K562 (cell line): ENCODE results near the gene ARHGAP26. TPM values are rescaled to one million over a fixed set of nuclear protein-coding genes. Genes with fewer than 3 reads are reported as not detected.
A peak's percentile ranks its signal among the peaks of the same experiment; 100 is the strongest.

Experiments
- CTBP1 ChIP-seq: fragments of 450-650 bp; IDR thresholded peaks from 2 replicates; pipeline ENCODE4 v1.6.1; 2016; ENCODE audit warnings: borderline replicate concordance
- GTF2A2 ChIP-seq: IDR thresholded peaks from 2 replicates; pipeline ENCODE4 v1.6.1; 2016; ENCODE audit warnings: mild to moderate bottlenecking, missing genetic modification characterization, missing compliant biosample characterization
- HNRNPUL1 ChIP-seq: fragments of 200-400 bp; formaldehyde crosslinking; IDR thresholded peaks from 2 replicates; pipeline ENCODE4 v1.6.1; 2017; ENCODE audit warnings: low read length
- L3MBTL2 ChIP-seq: fragments of 450-650 bp; IDR thresholded peaks from 2 replicates; pipeline ENCODE4 v1.6.1; 2016; ENCODE audit warnings: mild to moderate bottlenecking, moderate library complexity
- LCOR ChIP-seq: sonication (generic); formaldehyde crosslinking; IDR thresholded peaks from 2 replicates; pipeline ENCODE4 v1.8.0; 2022; ENCODE audit warnings: mild to moderate bottlenecking, missing genetic modification reagents
- MAFG ChIP-seq: fragments of 450-650 bp; conservative IDR thresholded peaks from 2 replicates; pipeline ENCODE4 v1.6.1; 2016; ENCODE audit warnings: missing genetic modification characterization, missing compliant biosample characterization
- MXI1 ChIP-seq: IDR thresholded peaks from 2 replicates; pipeline ENCODE4 v1.6.1; 2011; ENCODE audit warnings: low read depth, mild to moderate bottlenecking, improper control_type of control experiment, low read length
- PYGO2 ChIP-seq: fragments of 450-650 bp; IDR thresholded peaks from 2 replicates; pipeline ENCODE4 v1.6.1; 2016; ENCODE audit warnings: mild to moderate bottlenecking, missing genetic modification characterization, moderate library complexity, missing compliant biosample characterization
- ZFP36 ChIP-seq: fragments of 150-350 bp; IDR thresholded peaks from 2 replicates; pipeline ENCODE4 v1.6.1; 2018; ENCODE audit warnings: low read length, low read depth; ENCODE audit not compliant: partially characterized antibody
- polyA plus RNA-seq, 8 experiments: library from polyadenylated mRNA; depleted of rRNA in 4 of 8; stranded (reverse) in 5 of 8; unstranded in 3 of 8; fragments of >200 nt; fragmentation: Nextera tagmentation in 2 of 8; fragmentation: Illumina TruSeq in 1 of 8; extraction: Ambion mirVana in 2 of 8; extraction: Trizol in 1 of 8; gene quantifications; 2 replicates each; pipeline versions ENCODE4 v1.2.1 to v1.2.3, GENCODE V29; 2011 to 2014; ENCODE audit warnings: inconsistent platforms in 1 of 8, missing spikeins in 1 of 8
- total RNA-seq, 7 experiments: library from RNA; depleted of rRNA in 6 of 7; stranded (reverse); fragments of >200 nt in 6 of 7; fragmentation: Illumina TruSeq in 2 of 7; extraction: Trizol in 2 of 7; gene quantifications; 2 replicates each; pipeline versions ENCODE4 v1.2.1 to v1.2.3, GENCODE V29; 2011 to 2021; ENCODE audit warnings: low replicate concordance in 1 of 7
- TF ChIP-seq, protein P1 (sequence below), 3 experiments: fragments of 200-800 bp in 1 of 3; fragments of 250-450 bp in 1 of 3; fragments of 450-650 bp in 1 of 3; sonication (Bioruptor Pico) in 1 of 3; sonication (Bioruptor generic) in 1 of 3; formaldehyde crosslinking in 1 of 3; IDR thresholded peaks; 2 replicates each; pipeline versions ENCODE4 v1.6.1 to v1.8.0; 2016 to 2022; ENCODE audit warnings: mild to moderate bottlenecking in 2 of 3, missing genetic modification characterization in 2 of 3, missing compliant biosample characterization in 1 of 3, moderate library complexity in 1 of 3
- TF ChIP-seq, protein P2 (sequence below): fragments of 250-450 bp; sonication (Bioruptor Pico); IDR thresholded peaks from 2 replicates; pipeline ENCODE4 v1.5.0; 2022; ENCODE audit warnings: mild to moderate bottlenecking
- TF ChIP-seq, protein P3 (sequence below), 2 experiments: fragments of 450-650 bp in 1 of 2; sonication (generic) in 1 of 2; formaldehyde crosslinking in 1 of 2; IDR thresholded peaks in 1 of 2; conservative IDR thresholded peaks in 1 of 2; 2 replicates each; pipeline versions ENCODE4 v1.6.1 to v1.8.1; 2016 to 2023; ENCODE audit warnings: mild to moderate bottlenecking in 2 of 2, moderate library complexity in 2 of 2, inconsistent platforms in 1 of 2, missing genetic modification reagents in 1 of 2

Gene ARHGAP26
- total and polyA plus RNA-seq, 9 of the 15 experiments (the other 6 are each of a cell fraction or from before 2014, with no cell fraction given), result 0.13 to 1.1 (median 0.55) TPM

DNA sequence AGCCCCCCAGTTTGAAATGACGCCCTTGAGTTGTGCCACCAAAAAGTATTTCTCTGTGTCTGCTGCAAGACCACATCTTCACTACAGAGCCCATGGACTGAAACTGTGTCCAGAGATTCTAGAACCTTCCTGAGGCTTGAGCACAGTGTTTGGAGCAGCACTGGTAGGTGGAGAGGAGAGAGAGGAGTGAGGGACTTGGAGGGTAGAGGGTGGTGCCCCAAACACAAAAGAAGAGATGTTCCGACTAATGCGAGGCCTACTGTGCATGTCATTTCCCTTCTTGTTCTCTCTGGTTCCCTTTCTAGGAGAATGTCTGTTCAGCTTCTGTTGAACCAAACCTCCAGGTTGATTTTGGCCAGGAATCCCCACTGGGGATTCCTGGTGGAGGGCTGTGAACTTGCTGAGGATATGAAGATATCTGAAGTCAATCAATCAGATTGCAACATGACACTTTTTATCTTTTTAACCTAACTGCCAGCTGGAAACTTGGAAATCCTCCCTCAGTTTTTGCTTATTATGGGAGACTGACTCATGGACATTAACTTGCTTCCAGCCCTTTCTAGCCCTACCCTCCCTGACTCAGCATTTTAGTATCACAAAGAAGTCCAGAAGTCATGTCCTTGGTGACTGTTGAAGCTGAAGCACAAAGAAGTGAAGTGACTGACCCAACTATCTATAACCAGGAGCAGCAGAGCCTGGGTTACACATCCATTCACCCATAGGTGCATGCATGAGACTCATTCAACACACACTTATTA, 478.8 kb downstream of the ARHGAP26 start (continued):
- TF ChIP-seq, protein P1, sequence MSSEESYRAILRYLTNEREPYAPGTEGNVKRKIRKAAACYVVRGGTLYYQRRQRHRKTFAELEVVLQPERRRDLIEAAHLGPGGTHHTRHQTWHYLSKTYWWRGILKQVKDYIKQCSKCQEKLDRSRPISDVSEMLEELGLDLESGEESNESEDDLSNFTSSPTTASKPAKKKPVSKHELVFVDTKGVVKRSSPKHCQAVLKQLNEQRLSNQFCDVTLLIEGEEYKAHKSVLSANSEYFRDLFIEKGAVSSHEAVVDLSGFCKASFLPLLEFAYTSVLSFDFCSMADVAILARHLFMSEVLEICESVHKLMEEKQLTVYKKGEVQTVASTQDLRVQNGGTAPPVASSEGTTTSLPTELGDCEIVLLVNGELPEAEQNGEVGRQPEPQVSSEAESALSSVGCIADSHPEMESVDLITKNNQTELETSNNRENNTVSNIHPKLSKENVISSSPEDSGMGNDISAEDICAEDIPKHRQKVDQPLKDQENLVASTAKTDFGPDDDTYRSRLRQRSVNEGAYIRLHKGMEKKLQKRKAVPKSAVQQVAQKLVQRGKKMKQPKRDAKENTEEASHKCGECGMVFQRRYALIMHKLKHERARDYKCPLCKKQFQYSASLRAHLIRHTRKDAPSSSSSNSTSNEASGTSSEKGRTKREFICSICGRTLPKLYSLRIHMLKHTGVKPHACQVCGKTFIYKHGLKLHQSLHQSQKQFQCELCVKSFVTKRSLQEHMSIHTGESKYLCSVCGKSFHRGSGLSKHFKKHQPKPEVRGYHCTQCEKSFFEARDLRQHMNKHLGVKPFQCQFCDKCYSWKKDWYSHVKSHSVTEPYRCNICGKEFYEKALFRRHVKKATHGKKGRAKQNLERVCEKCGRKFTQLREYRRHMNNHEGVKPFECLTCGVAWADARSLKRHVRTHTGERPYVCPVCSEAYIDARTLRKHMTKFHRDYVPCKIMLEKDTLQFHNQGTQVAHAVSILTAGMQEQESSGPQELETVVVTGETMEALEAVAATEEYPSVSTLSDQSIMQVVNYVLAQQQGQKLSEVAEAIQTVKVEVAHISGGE (CRISPR knock-in tag; IDR thresholded peaks at IDR 0.05), result peak in 1 of 3 experiments; percentile 67; a peak in 2 of 6 replicates
- TF ChIP-seq ZFP36 (no peak), LCOR (CRISPR knock-in tag) (0 out of 2 replicates have a peak, but pooled peaks have one; percentile 33), GTF2A2 (tag) (no peak), CTBP1 (peak; percentile 48; the same call in 1 of the 2 replicates), PYGO2 (0 out of 2 replicates have a peak, but pooled peaks have one; percentile 13), L3MBTL2 (peak; percentile 37; the same call in 1 of the 2 replicates), MXI1 (no peak), HNRNPUL1 (no peak), MAFG (tag) (peak; percentile 100)
- TF ChIP-seq, protein P2, sequence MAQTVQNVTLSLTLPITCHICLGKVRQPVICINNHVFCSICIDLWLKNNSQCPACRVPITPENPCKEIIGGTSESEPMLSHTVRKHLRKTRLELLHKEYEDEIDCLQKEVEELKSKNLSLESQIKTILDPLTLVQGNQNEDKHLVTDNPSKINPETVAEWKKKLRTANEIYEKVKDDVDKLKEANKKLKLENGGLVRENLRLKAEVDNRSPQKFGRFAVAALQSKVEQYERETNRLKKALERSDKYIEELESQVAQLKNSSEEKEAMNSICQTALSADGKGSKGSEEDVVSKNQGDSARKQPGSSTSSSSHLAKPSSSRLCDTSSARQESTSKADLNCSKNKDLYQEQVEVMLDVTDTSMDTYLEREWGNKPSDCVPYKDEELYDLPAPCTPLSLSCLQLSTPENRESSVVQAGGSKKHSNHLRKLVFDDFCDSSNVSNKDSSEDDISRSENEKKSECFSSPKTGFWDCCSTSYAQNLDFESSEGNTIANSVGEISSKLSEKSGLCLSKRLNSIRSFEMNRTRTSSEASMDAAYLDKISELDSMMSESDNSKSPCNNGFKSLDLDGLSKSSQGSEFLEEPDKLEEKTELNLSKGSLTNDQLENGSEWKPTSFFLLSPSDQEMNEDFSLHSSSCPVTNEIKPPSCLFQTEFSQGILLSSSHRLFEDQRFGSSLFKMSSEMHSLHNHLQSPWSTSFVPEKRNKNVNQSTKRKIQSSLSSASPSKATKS (CRISPR knock-in tag), result no peak
- TF ChIP-seq, protein P3, sequence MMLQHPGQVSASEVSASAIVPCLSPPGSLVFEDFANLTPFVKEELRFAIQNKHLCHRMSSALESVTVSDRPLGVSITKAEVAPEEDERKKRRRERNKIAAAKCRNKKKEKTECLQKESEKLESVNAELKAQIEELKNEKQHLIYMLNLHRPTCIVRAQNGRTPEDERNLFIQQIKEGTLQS (IDR thresholded peaks at IDR 0.05), result peak; percentile 83
- TF ChIP-seq, protein P3 (CRISPR knock-in tag; conservative IDR thresholded peaks at IDR 0.05), result 0 out of 2 replicates have a peak, but pooled peaks have one; percentile 16
